ENCODE measurements around the gene THSD7B.

- TF ChIP-seq CTCF (IDR thresholded peaks at IDR 0.05; ENCODE audit: poor library complexity, severe bottlenecking): no peak
- no peak for TF ChIP-seq EP300 (conservative IDR thresholded peaks at IDR 0.05; ENCODE audit: poor library complexity, severe bottlenecking)
- TF ChIP-seq REST (IDR thresholded peaks at IDR 0.05; ENCODE audit: borderline replicate concordance): no peak
- no peak for TF ChIP-seq RAD21 (conservative IDR thresholded peaks at IDR 0.05)
- no peak for TF ChIP-seq POLR2AphosphoS5 (IDR thresholded peaks at IDR 0.05)
- no peak for TF ChIP-seq SMC3 (conservative IDR thresholded peaks at IDR 0.05; ENCODE audit: poor library complexity)
- no peak for TF ChIP-seq MXI1 (conservative IDR thresholded peaks at IDR 0.05; ENCODE audit: poor library complexity, severe bottlenecking)
- TF ChIP-seq TAF1 (IDR thresholded peaks at IDR 0.05; ENCODE audit: low read depth): no peak
- no peak for TF ChIP-seq EZH2 (IDR thresholded peaks at IDR 0.05; ENCODE audit: borderline replicate concordance, insufficient read depth, low read length, poor library complexity, severe bottlenecking)
These were observed 414.2 kb downstream of the THSD7B start for GRCh38 chr2:137179542-137179941.
